Panc1 (cell line): ENCODE measurements around the gene SMAD7. TPM values are rescaled to one million over a fixed set of nuclear protein-coding genes. Genes with fewer than 3 reads are reported as not detected.

Experiments
- ATAC-seq: fragments of 200-7000 bp; cut with Tn5 transposase; 2 replicates; pipeline ENCODE4 v1.9.1; 2020; ENCODE audit warnings: mild to moderate bottlenecking, moderate library complexity
- BruUV-seq: library from RNA; stranded (reverse); fragments of 400-500 nt; replicated peaks from 2 replicates; lab custom pipeline; 2021; lab: Mats Ljungman, UMichigan
- CTCF ChIA-PET: fragments of 300-600 bp; sonication (Branson Sonifier 250); formaldehyde crosslinking; loops from one replicate; lab custom pipeline; 2022; ENCODE audit warnings: antibody characterized with exemption; lab: Charles Lee
- POLR2A ChIA-PET: fragments of 300-600 bp; sonication (Branson Sonifier 250); formaldehyde crosslinking; loops from one replicate; lab custom pipeline; 2022; ENCODE audit warnings: antibody characterized with exemption; lab: Charles Lee
- DNase-seq: peaks from one replicate; pipeline ENCODE4 v3.0.0-alpha.2; 2010; ENCODE audit warnings: low read depth, low spot score
- H3K27ac ChIP-seq: 2 replicates; pipeline ENCODE4 v1.5.1; 2011; ENCODE audit warnings: mild to moderate bottlenecking, low read length, inconsistent platforms
- H3K27me3 ChIP-seq: fragments of 200-500 bp; sonication (Bioruptor generic); 2 replicates; pipeline ENCODE4 v1.6.0; 2014; ENCODE audit warnings: low read length, inconsistent platforms; ENCODE audit not compliant: control insufficient read depth, insufficient read depth
- H3K36me3 ChIP-seq: fragments of 200-500 bp; sonication (Bioruptor generic); 2 replicates; pipeline ENCODE4 v1.5.1; 2014; ENCODE audit warnings: inconsistent platforms, mild to moderate bottlenecking, low read length, moderate library complexity; ENCODE audit not compliant: control insufficient read depth, insufficient read depth
- H3K4me1 ChIP-seq: 2 replicates; pipeline ENCODE4 v1.5.1; 2011; ENCODE audit warnings: inconsistent platforms, mild to moderate bottlenecking, low read length, moderate library complexity; ENCODE audit not compliant: control insufficient read depth, insufficient read depth
- H3K4me3 ChIP-seq, 2 experiments: 2 replicates each; pipeline ENCODE4 v1.5.1; 2011 to 2012; ENCODE audit warnings: low read depth in 2 of 2, low read length in 2 of 2, mild to moderate bottlenecking in 2 of 2, inconsistent platforms in 1 of 2, moderate library complexity in 1 of 2
- H3K9me3 ChIP-seq: fragments of 200-500 bp; sonication (Bioruptor generic); 2 replicates; pipeline ENCODE4 v1.5.1; 2014; ENCODE audit warnings: low read depth, mild to moderate bottlenecking, inconsistent platforms, low read length, moderate library complexity; ENCODE audit not compliant: control insufficient read depth, insufficient read depth
- CTCF ChIP-seq: fragments of 450-650 bp; IDR thresholded peaks from 2 replicates; pipeline ENCODE4 v1.5.1; 2017; ENCODE audit warnings: mild to moderate bottlenecking
- POLR2AphosphoS5 ChIP-seq: IDR thresholded peaks from 2 replicates; pipeline ENCODE4 v1.6.1; 2012; ENCODE audit warnings: mild to moderate bottlenecking, low read depth, low read length, moderate library complexity
- SIN3A ChIP-seq: IDR thresholded peaks from 2 replicates; pipeline ENCODE4 v1.6.1; 2012; ENCODE audit warnings: low read depth, mild to moderate bottlenecking, low read length, moderate library complexity, borderline replicate concordance; ENCODE audit not compliant: insufficient read depth
- TCF7L2 ChIP-seq: IDR thresholded peaks from 2 replicates; pipeline ENCODE4 v1.6.1; 2011; ENCODE audit warnings: mild to moderate bottlenecking, low read depth, low read length, inconsistent platforms
- in situ Hi-C: cut with HindIII; loops from 2 replicates; pipeline ENCODE4 v1.10.0; 2016; ENCODE audit warnings: low sequenced_read_pairs, low pct_unique_long_range_greater_than_20kb
- intact Hi-C: fragments of 100-400 bp; cut with micrococcal nuclease; formaldehyde crosslinking; loops from one replicate; pipeline ENCODE4 v1.10.0; 2022; ENCODE audit not compliant: unreplicated experiment
- total RNA-seq: library from RNA; stranded (reverse); gene quantifications from one replicate; pipeline ENCODE4 v1.2.1, GENCODE V29; 2021; ENCODE audit not compliant: unreplicated experiment
- TF ChIP-seq, protein P1 (sequence below), 2 experiments: IDR thresholded peaks; 2 replicates each; pipeline ENCODE4 v1.6.1; 2011 to 2012; ENCODE audit warnings: low read depth in 2 of 2, control low read depth in 1 of 2, low read length in 1 of 2, mild to moderate bottlenecking in 1 of 2, moderate library complexity in 1 of 2; ENCODE audit not compliant: insufficient read depth in 1 of 2

Gene SMAD7
- total RNA-seq, 1 experiment from 2014 or later: 21.3 TPM

DNA sequence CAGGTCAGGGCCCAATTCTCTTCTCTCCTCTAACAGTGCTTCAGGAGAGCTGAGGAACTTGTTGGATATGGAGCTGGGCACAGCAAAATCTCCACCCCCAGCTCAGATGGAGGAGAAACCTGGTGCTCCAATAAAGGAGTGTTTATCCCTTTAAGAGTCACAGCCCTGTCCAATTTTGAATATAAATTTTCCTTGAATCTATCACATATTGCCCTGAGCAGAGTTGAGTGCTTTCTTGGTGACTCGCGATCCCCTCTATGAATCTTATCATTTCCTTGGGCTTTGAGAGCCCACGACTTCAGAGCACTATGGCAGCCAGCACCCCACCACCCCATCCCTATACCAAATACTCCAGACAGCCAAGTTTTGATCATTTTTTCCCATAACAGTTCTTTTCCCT, 34.4 kb upstream of the SMAD7 start:
- TF ChIP-seq, protein P1, sequence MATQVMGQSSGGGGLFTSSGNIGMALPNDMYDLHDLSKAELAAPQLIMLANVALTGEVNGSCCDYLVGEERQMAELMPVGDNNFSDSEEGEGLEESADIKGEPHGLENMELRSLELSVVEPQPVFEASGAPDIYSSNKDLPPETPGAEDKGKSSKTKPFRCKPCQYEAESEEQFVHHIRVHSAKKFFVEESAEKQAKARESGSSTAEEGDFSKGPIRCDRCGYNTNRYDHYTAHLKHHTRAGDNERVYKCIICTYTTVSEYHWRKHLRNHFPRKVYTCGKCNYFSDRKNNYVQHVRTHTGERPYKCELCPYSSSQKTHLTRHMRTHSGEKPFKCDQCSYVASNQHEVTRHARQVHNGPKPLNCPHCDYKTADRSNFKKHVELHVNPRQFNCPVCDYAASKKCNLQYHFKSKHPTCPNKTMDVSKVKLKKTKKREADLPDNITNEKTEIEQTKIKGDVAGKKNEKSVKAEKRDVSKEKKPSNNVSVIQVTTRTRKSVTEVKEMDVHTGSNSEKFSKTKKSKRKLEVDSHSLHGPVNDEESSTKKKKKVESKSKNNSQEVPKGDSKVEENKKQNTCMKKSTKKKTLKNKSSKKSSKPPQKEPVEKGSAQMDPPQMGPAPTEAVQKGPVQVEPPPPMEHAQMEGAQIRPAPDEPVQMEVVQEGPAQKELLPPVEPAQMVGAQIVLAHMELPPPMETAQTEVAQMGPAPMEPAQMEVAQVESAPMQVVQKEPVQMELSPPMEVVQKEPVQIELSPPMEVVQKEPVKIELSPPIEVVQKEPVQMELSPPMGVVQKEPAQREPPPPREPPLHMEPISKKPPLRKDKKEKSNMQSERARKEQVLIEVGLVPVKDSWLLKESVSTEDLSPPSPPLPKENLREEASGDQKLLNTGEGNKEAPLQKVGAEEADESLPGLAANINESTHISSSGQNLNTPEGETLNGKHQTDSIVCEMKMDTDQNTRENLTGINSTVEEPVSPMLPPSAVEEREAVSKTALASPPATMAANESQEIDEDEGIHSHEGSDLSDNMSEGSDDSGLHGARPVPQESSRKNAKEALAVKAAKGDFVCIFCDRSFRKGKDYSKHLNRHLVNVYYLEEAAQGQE (IDR thresholded peaks at IDR 0.05; ENCODE audit: insufficient read depth in 1 of 2, low read depth in 2 of 2, low read length in 1 of 2): no peak
- TF ChIP-seq TCF7L2 (no peak), POLR2AphosphoS5 (no peak), SIN3A (no peak), CTCF (no peak)
- ChIA-PET POLR2A (no interaction called here), CTCF (interaction anchor here (0.6 kb wide), 1 partner anchor 38 kb away, joined by 3 read pairs; no protein-coding TSS in a partner anchor)
- no peak for ATAC-seq
- Histone ChIP-seq H3K27ac (no peak overlapping the region), H3K27me3 (no peaks in the 10 kb centered on the region), H3K36me3 (no peaks in the 10 kb centered on the region), H3K4me3 (no peak overlapping the region), H3K9me3 (no peaks in the 10 kb centered on the region), H3K4me1 (peaks cover 10% of the 10 kb centered on the region)
- BruUV-seq: no TSS peak
- in situ Hi-C loops (no loop called here), intact Hi-C loops (no loop called here)
- no peak for DNase-seq

DNA sequence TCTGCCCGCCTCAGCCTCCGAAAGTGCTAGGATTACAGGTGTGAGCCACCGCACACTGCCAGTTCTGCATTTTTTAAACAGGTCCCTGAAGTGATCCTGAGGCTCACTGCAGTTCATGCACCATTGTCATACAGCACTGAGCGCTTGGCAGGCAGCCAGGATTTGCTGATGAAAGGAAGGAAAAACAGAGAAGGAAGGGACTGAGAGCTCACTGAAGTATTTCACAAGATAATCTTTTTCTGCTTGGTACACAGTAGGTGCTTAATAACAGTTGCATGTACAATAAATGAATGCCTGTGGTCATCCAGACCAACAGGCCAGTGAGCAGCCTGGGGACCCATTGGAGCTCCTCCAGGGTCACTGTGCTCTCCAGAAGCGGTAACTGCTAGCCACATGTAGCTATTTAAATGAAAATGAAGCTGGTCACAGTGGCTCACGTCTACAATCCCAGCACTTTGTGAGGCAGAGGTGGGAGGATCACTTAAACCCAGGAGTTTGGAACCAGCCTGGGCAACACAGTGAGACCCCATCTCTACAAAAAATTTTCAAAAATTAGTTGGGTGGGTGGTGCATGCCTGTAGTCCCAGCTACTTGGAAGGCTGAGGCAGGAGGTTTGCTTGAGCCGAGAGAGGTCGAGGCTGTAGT, 33.1 kb upstream of the SMAD7 start:
- Histone ChIP-seq H3K27me3 (no peaks in the 10 kb centered on the region), H3K36me3 (no peaks in the 10 kb centered on the region), H3K4me1 (no peaks in the 10 kb centered on the region), H3K9me3 (no peaks in the 10 kb centered on the region), H3K27ac (no peak overlapping the region), H3K4me3 (no peak overlapping the region)
- TF ChIP-seq TCF7L2: no peak
- TF ChIP-seq POLR2AphosphoS5: no peak
- TF ChIP-seq, protein P1 (IDR thresholded peaks at IDR 0.05; ENCODE audit: insufficient read depth in 1 of 2, low read depth in 2 of 2, low read length in 1 of 2): no peak
- TF ChIP-seq SIN3A: no peak
- TF ChIP-seq CTCF: no peak
- DNase-seq (no peak), ATAC-seq (no peak)
- CTCF ChIA-PET: no interaction called here
- no TSS peak for BruUV-seq
- POLR2A ChIA-PET: interaction anchor here (0.6 kb wide), 1 partner anchor 151 kb away, joined by 3 read pairs; no protein-coding TSS in a partner anchor
- intact Hi-C loops: no loop called here
- in situ Hi-C loops: no loop called here
